Spleen (tissue), 11 donors: ENCODE measurements around the gene CUZD1. TPM values are rescaled to one million over a fixed set of nuclear protein-coding genes. Genes with fewer than 3 reads are reported as not detected.

ENCODE experiments used
- DNase-seq: peaks from one replicate; pipeline ENCODE4 v3.0.0-alpha.2; 2020
- H3K27ac ChIP-seq, 8 donors: fragments of 200-600 bp; sonication (generic) in 7 of 8; 1 replicate in 4 of 8; 2 replicates in 4 of 8; pipeline versions ENCODE4 v1.5.0 to v1.8.0; 2016 to 2021; ENCODE audit warnings: inconsistent platforms in 4 of 8, mild to moderate bottlenecking in 4 of 8, moderate library complexity in 1 of 8
- H3K27me3 ChIP-seq, 7 donors: fragments of 200-600 bp; sonication (generic) in 6 of 7; replicated peaks in 1 of 7; 1 replicate in 4 of 7; 2 replicates in 3 of 7; pipeline versions ENCODE4 v1.5.0 to v1.8.0; 2016 to 2021; ENCODE audit warnings: inconsistent platforms in 3 of 7, mild to moderate bottlenecking in 1 of 7
- H3K36me3 ChIP-seq, 6 donors: fragments of 200-600 bp; sonication (generic) in 5 of 6; 1 replicate in 4 of 6; 2 replicates in 2 of 6; pipeline versions ENCODE4 v1.5.0 to v1.8.0; 2016 to 2021; ENCODE audit warnings: inconsistent platforms in 2 of 6
- H3K4me1 ChIP-seq, 6 donors: fragments of 200-600 bp; sonication (generic) in 5 of 6; 1 replicate in 3 of 6; 2 replicates in 3 of 6; pipeline versions ENCODE4 v1.5.0 to v1.8.0; 2016 to 2021; ENCODE audit warnings: inconsistent platforms in 3 of 6
- H3K4me3 ChIP-seq, 8 donors: fragments of 200-600 bp; sonication (generic) in 7 of 8; 1 replicate in 4 of 8; 2 replicates in 4 of 8; pipeline versions ENCODE4 v1.5.0 to v1.8.0; 2016 to 2021; ENCODE audit warnings: inconsistent platforms in 4 of 8, mild to moderate bottlenecking in 4 of 8, moderate library complexity in 2 of 8
- H3K9me3 ChIP-seq, 8 donors: fragments of 200-600 bp; sonication (generic) in 7 of 8; 1 replicate in 4 of 8; 2 replicates in 4 of 8; pipeline versions ENCODE4 v1.5.0 to v1.8.0; 2016 to 2021; ENCODE audit warnings: inconsistent platforms in 4 of 8
- CTCF ChIP-seq, 11 experiments: fragments of 200-600 bp in 7 of 11; fragments of 450-650 bp in 4 of 11; sonication (generic) in 4 of 11; IDR thresholded peaks in 8 of 11; conservative IDR thresholded peaks in 3 of 11; 1 replicate in 7 of 11; 2 replicates in 4 of 11; pipeline versions ENCODE4 v1.4.0 to v1.8.0; 2016 to 2021; ENCODE audit warnings: antibody characterized with exemption in 11 of 11, inconsistent platforms in 4 of 11, mild to moderate bottlenecking in 1 of 11
- POLR2A ChIP-seq, 3 donors: fragments of 450-650 bp; IDR thresholded peaks; one replicate each; pipeline ENCODE4 v1.5.1; 2017; ENCODE audit warnings: antibody characterized with exemption in 3 of 3, mild to moderate bottlenecking in 1 of 3
- POLR2AphosphoS5 ChIP-seq, 3 donors: sonication (generic); formaldehyde crosslinking; IDR thresholded peaks; one replicate each; pipeline ENCODE4 v1.5.1; 2017; ENCODE audit warnings: antibody characterized with exemption in 3 of 3
- WGBS, 5 donors: extraction: QIAGEN DNeasy Blood & Tissue Kit in 3 of 5; methylation state at CpG; one replicate each; pipeline versions ENCODE4 v1.1.5 to v1.1.7; 2013 to 2018; 5-methylcytosine and 5-hydroxymethylcytosine counted together
- intact Hi-C: fragments of 100-400 bp; cut with DNase I; formaldehyde crosslinking; loops from one replicate; pipeline ENCODE4 v1.15.0; 2023; ENCODE audit warnings: low total_unique reads
- polyA plus RNA-seq, 3 donors: library from polyadenylated mRNA; stranded (reverse); fragments of 200-250 nt; gene quantifications; one replicate each; pipeline ENCODE4 v1.2.1, GENCODE V29; 2013
- total RNA-seq, 7 donors: library from RNA; depleted of rRNA in 3 of 7; stranded (reverse); fragments of >200 nt in 3 of 7; fragmentation: NEBNext Ultra II Directional in 4 of 7; extraction: Animal tissue kit (Norgen Biotek cat#: 25700) in 4 of 7; gene quantifications; one replicate each; pipeline versions ENCODE4 v1.1.0 to v1.2.1, GENCODE V29; 2016 to 2021
- donor health status: healthy with polysubstance abuse.
- donor health status: DM: no; HTN: no; CAD: no; lungs with moderate emphysema.
- donor health status: DM: no; HTN: no; CAD: no.
- donor health status: Bipolar disorder and iron deficiency.
- donor health status: healthy.
- donor health status: DM: no; HTN: no; CAD: no.
- donor health status: DM: yes; HTN: yes; CAD: no.

The CUZD1 gene
- total and polyA plus RNA-seq, 10 donors, result 1.1 to 2.5 (median 1.8) TPM

- DNase-seq, result no peak
- intact Hi-C loops, result no loop called here
- peaks cover 0 to 44% (median 3%) of the 10 kb centered on the region in 6 donors for H3K36me3 ChIP-seq
- no peak for TF ChIP-seq POLR2A (IDR thresholded peaks at IDR 0.05)
- no peak for TF ChIP-seq CTCF (IDR thresholded peaks at IDR 0.05 in 8 of 11, conservative IDR thresholded peaks at IDR 0.05 in 3 of 11)
- no peak for TF ChIP-seq POLR2AphosphoS5 (IDR thresholded peaks at IDR 0.05)
- H3K4me3 ChIP-seq, result no peak overlapping the region
- no peak overlapping the region for H3K27ac ChIP-seq
- no peaks in the 10 kb centered on the region for H3K27me3 ChIP-seq
- H3K9me3 ChIP-seq, result peaks cover 0 to 20% (median 10%) of the 10 kb centered on the region in 8 donors
- H3K4me1 ChIP-seq, result no peaks in the 10 kb centered on the region
Observed at GRCh38 chr10:122841569-122841968, 4.1 kb downstream of the CUZD1 start.

- no peak for TF ChIP-seq CTCF (IDR thresholded peaks at IDR 0.05 in 8 of 11, conservative IDR thresholded peaks at IDR 0.05 in 3 of 11)
- no peaks in the 10 kb centered on the region for H3K27me3 ChIP-seq
- intact Hi-C loops, result no loop called here
- no peak for DNase-seq
- no peaks in the 10 kb centered on the region for H3K4me1 ChIP-seq
- no peak overlapping the region for H3K27ac ChIP-seq
- peaks cover 0 to 20% (median 10%) of the 10 kb centered on the region in 8 donors for H3K9me3 ChIP-seq
- H3K4me3 ChIP-seq, result no peak overlapping the region
- H3K36me3 ChIP-seq, result peaks cover 0 to 57% (median 5%) of the 10 kb centered on the region in 6 donors
Observed at GRCh38 chr10:122839505-122839904, 6.2 kb downstream of the CUZD1 start.

GRCh38 chr10:122838880-122839279, 6.8 kb downstream of the CUZD1 start:
- WGBS, 5 donors, result 79 to 87% (median 83%) methylated on average over 4 of the region's 4 CpGs
- Histone ChIP-seq H3K36me3 (peaks cover 0 to 63% (median 8%) of the 10 kb centered on the region in 6 donors), H3K4me3 (no peak overlapping the region), H3K27me3 (no peaks in the 10 kb centered on the region), H3K9me3 (peaks cover 0 to 20% (median 10%) of the 10 kb centered on the region in 8 donors), H3K4me1 (no peaks in the 10 kb centered on the region), H3K27ac (no peak overlapping the region)
- TF ChIP-seq POLR2AphosphoS5 (IDR thresholded peaks at IDR 0.05) (no peak), CTCF (IDR thresholded peaks at IDR 0.05 in 8 of 11, conservative IDR thresholded peaks at IDR 0.05 in 3 of 11) (no peak), POLR2A (IDR thresholded peaks at IDR 0.05) (no peak)
- DNase-seq, result no peak
- intact Hi-C loops, result no loop called here

GRCh38 chr10:122835908-122836307, 9.7 kb downstream of the CUZD1 start:
- H3K9me3 ChIP-seq, result no peaks in the 10 kb centered on the region
- H3K4me3 ChIP-seq, result no peak overlapping the region
- no peaks in the 10 kb centered on the region for H3K4me1 ChIP-seq
- H3K27ac ChIP-seq, result no peak overlapping the region
- H3K36me3 ChIP-seq, result peaks cover 0 to 83% (median 16%) of the 10 kb centered on the region in 6 donors
- TF ChIP-seq CTCF (IDR thresholded peaks at IDR 0.05 in 8 of 11, conservative IDR thresholded peaks at IDR 0.05 in 3 of 11), result no peak
- no peak for TF ChIP-seq POLR2AphosphoS5 (IDR thresholded peaks at IDR 0.05)
- TF ChIP-seq POLR2A (IDR thresholded peaks at IDR 0.05), result no peak
- DNase-seq, result no peak
- no peaks in the 10 kb centered on the region for H3K27me3 ChIP-seq
- 88 to 95% (median 91%) methylated on average over 2 of the region's 2 CpGs for WGBS, 5 donors
- intact Hi-C loops, result no loop called here
